LHCN-M2 (cell line): ENCODE measurements around the gene ARNT2. TPM values are rescaled to one million over a fixed set of nuclear protein-coding genes. Genes with fewer than 3 reads are reported as not detected.
"Not testable (repeated sequence)": the region's sequence is repeated elsewhere in the genome, so short reads cannot be mapped to it uniquely, and the experiment has no call there.

ENCODE experiments used
- DNase-seq: peaks from one replicate; pipeline ENCODE4 v3.0.0-alpha.2; 2012; ENCODE audit warnings: low read depth
- polyA plus RNA-seq: library from polyadenylated mRNA; unstranded; fragments of >200 nt; gene quantifications from one replicate; pipeline ENCODE4 v1.2.1, GENCODE V29; 2012; ENCODE audit warnings: missing spikeins
- total RNA-seq: library from RNA; depleted of rRNA; stranded (reverse); fragments of >200 nt; gene quantifications from 2 replicates; pipeline ENCODE4 v1.2.3, GENCODE V29; 2014; rRNA removed

The ARNT2 gene
- total RNA-seq: 11.1 and 17.9 TPM in 2 replicates
- 42.8 TPM for polyA plus RNA-seq

GRCh38 chr15:80404057-80404760, at the start of gene ARNT2:
Gene ARNT2, plus strand, starts transcription at chr15:80404382. Its CDS starts 134 bp downstream, at chr15:80404516.
- DNase-seq: peak; percentile 1

DNA sequence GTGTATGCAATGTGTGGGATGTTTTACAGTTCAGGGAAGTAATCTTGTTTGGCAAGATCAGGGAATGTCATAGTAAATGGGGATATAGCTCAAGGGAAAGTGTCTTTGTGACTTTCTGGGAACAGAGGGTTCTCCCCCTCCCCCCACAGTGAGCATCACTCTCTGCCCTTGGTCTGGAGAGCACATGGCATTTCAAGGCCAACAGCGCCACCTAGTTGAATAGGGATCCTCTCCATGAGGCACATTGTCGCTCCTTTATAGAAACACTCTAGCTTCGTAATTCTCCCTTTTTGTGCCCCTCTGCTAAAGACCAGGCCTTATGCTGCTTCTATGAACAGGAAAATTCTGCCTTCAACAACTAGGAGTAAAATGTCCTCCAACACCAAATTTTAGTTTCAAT, 37.1 kb upstream of the ARNT2 start:
- DNase-seq: peak; percentile 14

GRCh38 chr15:80367661-80368060, 36.5 kb upstream of the ARNT2 start:
- no peak for DNase-seq

- no peak for DNase-seq
These were observed 32.3 kb upstream of the ARNT2 start for GRCh38 chr15:80371924-80372323.

DNA sequence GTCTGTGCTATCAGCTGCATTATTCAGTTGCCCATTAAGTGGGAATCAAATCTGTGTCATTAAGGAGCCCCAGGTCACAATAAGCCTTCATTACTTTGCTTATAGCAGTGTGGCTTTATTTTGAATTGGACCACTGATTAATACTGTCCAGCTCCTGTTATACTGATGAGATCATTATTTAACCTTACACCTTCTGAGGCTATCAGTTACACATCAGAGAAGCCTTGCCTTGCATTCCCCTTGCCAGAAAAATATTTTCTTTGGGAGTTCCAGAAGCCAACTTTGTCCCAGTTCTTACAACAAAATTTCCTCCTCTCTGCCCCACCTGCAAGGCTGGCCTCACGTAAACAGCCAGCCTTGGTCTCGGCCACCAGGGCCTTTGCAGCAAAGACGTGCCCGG, 29.7 kb upstream of the ARNT2 start:
- no peak for DNase-seq

DNA sequence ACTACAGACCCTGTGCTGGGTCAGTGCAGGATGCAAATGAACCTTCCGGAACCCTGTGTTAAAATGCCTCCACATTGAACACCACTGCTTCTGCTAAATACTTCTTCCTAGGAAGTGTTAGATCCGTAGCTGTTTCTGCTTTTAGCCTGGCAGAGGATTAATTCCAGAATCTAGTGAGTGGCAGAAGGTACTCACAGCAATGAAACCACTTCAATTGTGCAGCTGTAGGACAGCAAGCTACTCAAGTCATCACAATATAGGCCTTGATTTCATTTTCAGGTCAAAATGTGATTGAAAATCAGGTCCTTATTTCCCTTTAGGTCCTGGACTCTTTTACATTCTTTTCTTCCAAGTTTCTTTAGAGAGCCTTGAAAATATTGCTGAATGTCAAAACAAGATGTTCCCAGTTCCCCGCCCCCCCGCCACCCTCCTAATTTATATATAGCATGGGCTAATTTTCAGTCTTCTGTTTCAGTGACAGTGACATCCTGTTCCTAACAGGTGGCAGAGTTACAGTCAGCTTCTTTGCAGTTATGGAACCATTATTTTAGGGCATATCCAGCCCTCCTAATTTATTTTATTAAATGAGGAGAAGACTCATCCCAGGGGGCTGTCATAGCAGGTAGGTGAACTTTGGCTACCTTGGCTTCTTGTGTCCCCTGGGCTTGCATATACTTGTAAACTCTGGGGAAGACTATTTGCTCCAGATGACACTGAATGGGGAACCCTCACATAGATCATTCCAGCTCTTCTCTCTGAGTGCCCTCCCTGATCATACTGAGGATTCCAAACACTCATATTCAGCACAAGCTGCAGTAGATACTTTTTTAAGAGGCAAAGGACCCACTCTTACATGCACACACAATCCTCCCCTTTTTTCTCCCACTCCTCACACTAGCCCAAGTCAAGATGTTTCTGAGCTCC, 28.0 kb upstream of the ARNT2 start:
- no peak for DNase-seq

DNA sequence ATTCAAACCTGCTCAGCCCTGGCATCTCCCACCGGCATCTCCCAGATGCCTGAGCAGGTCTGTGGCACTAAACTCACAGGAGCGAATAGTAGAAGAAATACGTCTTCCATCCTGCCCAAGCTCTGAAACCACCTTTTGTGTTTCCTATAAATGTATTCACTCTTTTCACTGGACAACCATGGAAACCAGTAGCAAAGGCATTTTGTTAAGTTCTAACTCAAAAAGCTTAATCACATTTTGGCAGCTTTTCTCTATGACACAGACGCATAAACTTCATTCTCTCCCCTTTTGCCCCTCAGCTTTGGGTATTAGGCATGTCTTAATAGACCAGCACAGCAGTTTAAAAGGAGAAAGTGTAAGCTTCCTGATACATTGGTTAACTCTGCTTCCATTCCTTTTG, 24.5 kb upstream of the ARNT2 start:
- DNase-seq: no peak

DNA sequence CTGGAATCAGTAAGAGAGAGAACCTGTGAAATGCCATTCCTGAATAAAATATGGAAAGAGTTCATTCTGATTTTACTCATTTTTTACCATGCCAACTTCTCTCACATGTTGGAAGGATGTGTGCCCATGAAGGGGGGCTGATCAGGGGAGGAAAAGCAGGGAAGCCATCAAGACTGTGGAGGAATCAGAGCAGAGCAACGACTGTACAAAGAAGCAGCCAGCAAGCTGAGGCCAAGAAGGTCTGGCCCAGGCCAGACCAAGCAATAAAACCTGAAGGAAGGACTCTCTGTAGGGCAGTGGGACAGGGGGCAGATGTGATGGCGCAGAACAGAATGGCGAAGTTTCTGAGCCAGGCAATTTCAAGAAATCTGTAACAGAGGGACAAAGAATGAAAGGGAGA, 24.0 kb upstream of the ARNT2 start:
- no peak for DNase-seq

DNA sequence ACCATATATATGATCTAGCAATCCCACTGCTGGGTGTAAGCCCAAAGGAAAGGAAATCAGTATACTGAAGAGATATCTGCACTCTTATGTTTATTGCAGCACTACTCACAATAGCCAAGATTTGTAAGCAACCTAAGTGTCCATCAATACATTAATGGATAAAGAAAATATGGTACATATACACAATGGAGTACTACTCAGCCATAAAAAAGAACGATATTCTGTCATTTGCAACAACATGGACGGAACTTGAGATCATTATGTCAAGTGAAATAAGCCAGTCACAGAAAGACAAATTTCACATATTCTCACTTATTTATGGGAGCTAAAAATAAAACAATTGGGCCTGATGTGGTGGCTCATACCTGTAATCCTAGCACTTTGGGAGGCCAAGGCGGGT, 21.9 kb upstream of the ARNT2 start:
- no peak for DNase-seq

- DNase-seq: no peak
These were observed 19.8 kb upstream of the ARNT2 start for GRCh38 chr15:80384432-80384831.

DNA sequence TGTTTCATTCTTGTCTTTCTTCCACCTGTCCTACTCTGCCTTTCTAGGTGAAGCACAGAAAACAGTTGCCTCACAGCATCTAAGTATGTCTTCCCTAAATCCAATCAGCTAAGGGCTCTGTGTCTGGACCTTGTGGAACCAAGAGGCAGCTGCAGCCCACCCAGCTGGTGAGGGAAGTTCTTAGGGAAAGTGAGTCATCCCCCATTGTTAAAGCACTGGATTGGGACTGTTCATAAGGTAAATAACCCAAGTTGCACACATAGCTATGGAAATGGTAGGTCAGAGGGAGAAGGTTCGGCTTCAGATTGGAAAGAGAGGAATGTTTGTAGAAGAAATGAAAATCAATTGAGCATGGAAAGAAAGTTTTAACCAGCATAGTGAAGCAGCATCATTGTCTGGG, 18.0 kb upstream of the ARNT2 start:
- peak; percentile 2 for DNase-seq

GRCh38 chr15:80388326-80388725, 15.9 kb upstream of the ARNT2 start:
- no peak for DNase-seq

- DNase-seq: no peak
These were observed 14.8 kb upstream of the ARNT2 start for GRCh38 chr15:80389370-80389769.

- DNase-seq: not testable (repeated sequence)
These were observed 13.2 kb upstream of the ARNT2 start for GRCh38 chr15:80390942-80391341.

GRCh38 chr15:80395616-80396015, 8.6 kb upstream of the ARNT2 start:
- DNase-seq: no peak

DNA sequence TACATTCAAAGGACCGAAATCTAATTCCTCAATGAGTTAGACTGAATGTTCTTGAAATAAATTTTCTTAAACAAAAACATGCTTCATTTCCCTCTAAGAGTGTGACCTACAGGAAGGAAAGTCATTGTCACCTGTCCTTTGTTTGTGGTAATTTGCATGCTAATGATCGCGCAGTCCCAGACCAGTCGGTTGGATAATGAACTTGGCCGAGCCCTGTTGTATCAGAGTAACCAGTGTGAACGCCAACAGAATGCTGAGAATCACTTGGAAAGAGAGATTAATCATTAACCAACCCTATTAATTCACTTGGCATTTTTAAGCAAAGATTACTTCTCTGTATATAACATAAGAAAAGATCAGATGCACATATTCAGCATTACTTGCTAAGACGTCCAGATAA, 8.1 kb upstream of the ARNT2 start:
- no peak for DNase-seq

DNA sequence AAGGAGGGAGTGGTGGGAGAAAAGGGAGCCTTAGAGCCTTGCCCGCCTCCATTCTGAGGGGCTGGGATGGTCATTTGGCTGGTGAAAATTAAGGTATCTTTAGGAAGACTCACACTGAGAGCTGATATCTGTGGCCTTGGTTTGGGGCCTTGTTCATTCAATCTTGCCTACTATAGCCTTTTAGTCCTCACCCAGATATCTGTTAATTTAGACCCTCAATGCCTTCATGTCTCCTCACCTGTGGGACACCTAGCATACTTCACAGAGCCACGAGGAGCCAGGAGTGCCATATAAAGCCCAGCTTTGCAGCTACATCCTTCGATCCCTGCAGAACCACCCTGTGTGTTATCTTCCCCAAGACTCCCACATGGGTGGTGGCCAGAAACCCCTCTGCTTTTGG, 4.7 kb upstream of the ARNT2 start:
- DNase-seq: no peak

- DNase-seq: no peak
These were observed 2.7 kb upstream of the ARNT2 start for GRCh38 chr15:80401456-80401855.

DNA sequence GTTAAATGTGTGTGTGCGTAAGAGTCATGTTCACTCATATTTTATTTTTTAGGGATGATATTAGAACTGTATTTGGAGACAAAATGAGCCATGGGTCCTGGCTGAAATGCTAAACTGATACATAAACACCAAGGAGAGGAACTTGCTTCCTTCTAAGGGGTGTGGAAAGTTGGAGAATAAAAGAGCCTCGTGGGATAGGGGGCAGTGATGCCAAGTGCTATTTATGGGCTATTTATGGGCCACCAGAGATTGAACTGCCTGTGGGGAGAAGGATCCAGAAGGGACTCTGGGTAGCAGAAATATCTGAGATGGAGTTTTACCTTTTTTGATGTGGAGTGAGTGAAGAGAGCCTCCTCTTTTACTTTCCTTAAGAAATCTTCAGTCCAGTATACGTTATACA, 1.8 kb upstream of the ARNT2 start:
- no peak for DNase-seq

GRCh38 chr15:80403712-80404056, 498 bp upstream of the ARNT2 start:
- DNase-seq: no peak

DNA sequence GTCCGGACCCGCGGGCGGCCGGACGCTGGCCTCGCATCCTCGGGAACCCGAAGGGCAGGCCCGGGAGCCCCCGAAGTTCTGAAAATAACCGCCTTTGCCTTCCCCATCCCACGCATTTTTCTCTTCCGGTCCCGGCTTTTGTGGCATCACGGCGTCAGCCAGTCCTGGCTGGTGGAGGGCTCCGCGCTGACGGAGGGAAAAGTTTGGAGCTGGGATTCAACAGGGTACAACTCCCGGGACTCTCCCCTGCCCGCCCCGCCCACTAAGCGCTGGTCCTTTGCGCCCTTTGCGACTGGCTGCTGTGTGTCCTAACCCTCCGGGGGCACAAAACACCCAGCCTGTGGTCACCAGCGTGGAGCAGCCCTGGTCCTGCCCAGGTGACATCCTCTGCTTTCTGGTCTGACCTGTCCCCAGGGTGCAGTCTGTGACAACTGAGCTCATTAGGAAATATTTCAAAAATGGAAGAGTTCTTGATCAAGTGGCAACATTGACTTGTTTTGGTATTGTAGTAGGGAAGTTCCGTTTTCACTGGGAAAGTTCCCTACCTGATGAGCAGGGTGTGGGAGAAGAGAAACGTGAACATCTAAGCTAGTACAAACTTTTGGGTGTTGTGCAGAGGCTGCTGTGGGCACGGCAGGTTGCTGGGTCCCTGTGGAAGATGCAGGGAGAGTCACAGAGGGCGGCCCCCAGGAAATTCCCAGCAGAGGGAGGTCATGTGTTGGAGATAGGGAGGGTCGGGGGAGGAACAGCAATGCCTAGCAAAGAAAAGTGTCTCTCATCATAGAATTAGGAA, 775 bp downstream of the ARNT2 start:
- peak; percentile 4 for DNase-seq

GRCh38 chr15:80405554-80405850, 1.3 kb downstream of the ARNT2 start:
- no peak for DNase-seq
